ENCODE measurements around the gene ACACB.

ACACB gene

DNA sequence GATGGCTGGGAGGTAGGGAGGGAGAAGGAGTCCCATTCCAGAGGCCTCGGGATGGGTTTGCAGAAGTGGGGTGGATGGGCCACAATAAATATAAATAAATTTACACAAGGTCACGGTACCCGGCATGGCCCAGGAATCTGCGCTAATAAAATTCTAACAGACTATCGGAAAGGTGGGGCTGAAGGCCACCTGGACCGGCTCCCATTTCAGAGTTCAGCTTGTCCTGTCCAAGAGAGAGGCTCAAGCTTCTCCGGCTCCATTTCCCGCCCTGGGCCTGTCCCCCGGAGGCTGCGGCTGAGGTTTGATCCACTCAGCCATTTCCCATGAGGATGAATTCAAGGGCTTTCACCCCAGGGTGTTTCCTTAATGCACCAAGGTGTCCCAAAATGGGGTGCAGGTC, 162.5 kb downstream of the ACACB start:
- DNase-seq (ENCODE audit: low spot score): no peak

DNA sequence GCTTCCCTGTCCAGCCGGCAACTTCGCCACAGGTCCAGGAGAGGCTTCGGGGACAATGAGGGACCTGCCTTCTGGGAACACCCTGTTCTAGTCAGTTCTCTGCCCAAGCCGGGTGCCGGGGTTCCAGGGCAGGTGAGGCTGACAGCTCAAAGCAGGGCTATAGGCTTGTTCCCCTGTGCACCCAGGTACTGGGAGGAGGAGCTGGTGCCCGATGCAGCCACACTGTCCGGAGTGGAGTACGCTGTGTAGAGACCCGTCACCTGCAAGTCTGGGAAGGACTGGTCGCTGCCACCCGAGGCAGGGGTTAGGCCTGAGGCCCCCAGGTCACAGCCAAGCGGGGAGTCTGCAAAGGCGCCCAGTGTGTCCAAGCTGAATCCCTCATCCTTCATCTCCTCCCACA, 163.1 kb downstream of the ACACB start:
- no peak for DNase-seq (ENCODE audit: low spot score)

GRCh38 chr12:109281452-109281851, 165.1 kb downstream of the ACACB start:
- DNase-seq (ENCODE audit: low spot score): no peak

DNA sequence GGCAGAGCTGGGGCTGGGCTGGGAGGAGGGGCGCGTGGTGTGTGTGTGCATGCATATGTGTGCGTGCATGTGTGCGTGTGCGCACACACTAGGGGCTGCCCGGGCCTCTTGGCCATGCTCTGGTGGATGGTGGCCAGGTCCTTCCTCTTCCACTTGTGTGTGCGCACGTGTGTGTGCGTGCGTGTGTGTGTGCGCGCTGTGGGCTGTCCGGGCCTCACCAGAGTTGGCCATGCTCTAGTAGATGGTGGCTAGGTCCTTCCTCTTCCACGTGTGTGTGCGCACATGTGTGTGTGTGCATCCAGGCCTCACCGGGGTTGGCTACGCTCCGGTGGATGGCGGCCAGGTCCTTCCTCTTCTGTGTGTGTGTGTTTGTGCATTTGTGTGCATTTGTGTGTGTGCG, 168.0 kb downstream of the ACACB start:
- no peak for DNase-seq (ENCODE audit: low spot score)

- no peak for DNase-seq (ENCODE audit: low spot score)
Measured at GRCh38 chr12:109286252-109286651, 169.9 kb downstream of the ACACB start.

GRCh38 chr12:109286652-109287051, 170.3 kb downstream of the ACACB start:
- no peak for DNase-seq (ENCODE audit: low spot score)

GRCh38 chr12:109287181-109287580, 170.8 kb downstream of the ACACB start:
- DNase-seq (ENCODE audit: low spot score): no peak

- no peak for DNase-seq (ENCODE audit: low spot score)
Measured at GRCh38 chr12:109287811-109288469, 171.6 kb downstream of the ACACB start.

DNA sequence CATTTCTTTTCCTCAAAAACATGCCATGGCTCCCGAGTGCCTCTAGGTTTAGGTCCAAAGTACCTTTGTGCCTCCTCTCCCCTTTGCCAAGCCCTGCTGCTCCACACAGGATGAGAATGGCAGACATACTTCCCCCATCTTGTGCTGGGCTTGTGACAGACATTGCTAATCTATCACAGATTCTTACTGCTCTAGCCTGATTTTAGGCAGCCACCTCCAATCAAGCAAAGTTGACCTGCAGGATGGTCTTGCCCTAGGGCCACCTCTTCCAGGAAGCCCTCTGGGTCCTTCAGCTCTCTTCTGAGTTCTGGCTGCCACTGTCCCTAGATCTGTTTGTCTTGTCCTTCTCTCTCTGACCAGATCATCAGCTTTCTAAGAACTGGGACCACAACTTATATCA, 172.2 kb downstream of the ACACB start:
- DNase-seq (ENCODE audit: low spot score): no peak

DNA sequence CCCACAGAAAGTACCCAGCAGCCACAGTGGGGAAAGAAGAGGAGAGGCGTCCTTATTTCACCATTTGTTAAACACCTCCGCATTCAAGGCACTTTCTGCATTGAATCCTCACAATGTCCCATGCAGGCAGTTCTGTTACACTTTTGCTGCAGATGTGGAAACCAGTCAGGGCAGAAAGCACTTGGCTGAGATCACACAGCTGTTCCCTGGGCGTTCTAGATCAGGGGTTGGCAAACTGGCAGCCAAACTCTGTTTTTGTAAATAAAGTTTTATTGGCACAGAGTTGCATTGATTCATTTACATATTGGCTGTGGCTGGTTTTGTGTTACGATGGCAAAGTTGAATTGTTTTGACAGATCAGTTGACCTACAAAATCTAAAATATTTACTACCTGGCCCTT, 172.6 kb downstream of the ACACB start:
- DNase-seq (ENCODE audit: low spot score): no peak

- no peak for DNase-seq (ENCODE audit: low spot score)
Measured at GRCh38 chr12:109289551-109289950, 173.2 kb downstream of the ACACB start.

DNA sequence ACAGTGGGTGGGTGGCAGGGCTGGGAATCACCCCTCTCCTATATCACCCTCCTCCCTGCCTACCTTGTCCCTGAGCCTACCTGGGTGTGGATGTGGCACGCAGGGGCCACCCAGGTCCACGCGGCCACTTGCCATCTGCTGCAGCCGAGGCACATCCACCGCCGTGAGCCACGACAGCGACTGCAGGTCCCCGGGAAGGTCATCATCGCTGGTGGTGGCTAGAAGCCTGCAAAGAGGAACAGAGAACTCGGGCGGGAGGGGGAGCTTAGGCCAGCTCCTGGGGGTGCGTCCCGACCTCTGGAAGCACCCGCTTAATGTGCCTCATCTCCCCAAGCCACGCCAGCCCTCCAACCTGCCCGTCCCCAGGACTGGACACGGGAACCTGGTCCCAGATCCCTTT, 173.7 kb downstream of the ACACB start:
- no peak for DNase-seq (ENCODE audit: low spot score)

DNA sequence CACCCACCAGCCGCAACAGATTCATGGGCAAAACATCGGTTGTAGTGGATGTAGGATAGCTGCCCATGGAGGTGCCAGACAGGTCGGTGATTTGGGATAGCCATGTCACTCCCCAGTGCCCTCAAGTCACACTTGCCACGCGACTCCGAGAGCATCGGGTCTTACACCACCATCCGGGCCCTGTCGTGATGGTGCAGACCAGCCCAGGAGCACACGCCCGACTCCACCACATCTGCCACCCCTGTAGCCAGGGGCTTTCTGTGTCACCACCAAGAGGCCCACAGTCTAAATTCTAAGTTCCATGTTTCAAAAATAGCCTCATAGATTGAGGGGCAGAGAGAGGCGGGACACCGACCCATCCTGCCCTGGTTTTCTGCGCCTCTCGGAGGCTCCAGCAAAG, 174.7 kb downstream of the ACACB start:
- DNase-seq (ENCODE audit: low spot score): no peak

GRCh38 chr12:109291521-109292341, 175.3 kb downstream of the ACACB start:
- peak; percentile 77 for DNase-seq (ENCODE audit: low spot score)

GRCh38 chr12:109292342-109292711, 175.9 kb downstream of the ACACB start:
- no peak for DNase-seq (ENCODE audit: low spot score)

- no peak for DNase-seq (ENCODE audit: low spot score)
Measured at GRCh38 chr12:109293106-109293505, 176.7 kb downstream of the ACACB start.

- DNase-seq (ENCODE audit: low spot score): no peak
Measured at GRCh38 chr12:109294286-109294796, 178.0 kb downstream of the ACACB start.

GRCh38 chr12:109295764-109296425, 179.5 kb downstream of the ACACB start:
- no peak for DNase-seq (ENCODE audit: low spot score)

DNA sequence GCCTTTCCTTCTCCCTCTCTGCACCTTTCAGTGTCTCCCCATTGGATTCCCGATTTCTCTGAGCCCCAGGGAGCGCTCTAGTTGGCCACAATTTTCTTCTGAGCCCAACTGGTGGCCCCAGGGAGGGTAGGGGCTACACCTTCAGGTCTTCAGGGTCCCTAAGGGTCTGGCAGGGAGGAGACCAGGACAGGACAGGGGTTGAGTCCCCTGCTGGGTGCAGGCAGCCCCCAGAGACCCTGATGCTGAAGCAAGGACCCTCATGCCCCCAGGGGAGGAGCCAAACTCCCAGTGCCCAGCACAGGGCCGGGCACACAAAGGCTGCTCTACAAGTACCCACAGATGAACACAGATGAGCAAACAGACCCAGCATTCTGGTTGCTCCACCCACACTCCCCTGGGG, 180.0 kb downstream of the ACACB start:
- DNase-seq (ENCODE audit: low spot score): no peak

DNA sequence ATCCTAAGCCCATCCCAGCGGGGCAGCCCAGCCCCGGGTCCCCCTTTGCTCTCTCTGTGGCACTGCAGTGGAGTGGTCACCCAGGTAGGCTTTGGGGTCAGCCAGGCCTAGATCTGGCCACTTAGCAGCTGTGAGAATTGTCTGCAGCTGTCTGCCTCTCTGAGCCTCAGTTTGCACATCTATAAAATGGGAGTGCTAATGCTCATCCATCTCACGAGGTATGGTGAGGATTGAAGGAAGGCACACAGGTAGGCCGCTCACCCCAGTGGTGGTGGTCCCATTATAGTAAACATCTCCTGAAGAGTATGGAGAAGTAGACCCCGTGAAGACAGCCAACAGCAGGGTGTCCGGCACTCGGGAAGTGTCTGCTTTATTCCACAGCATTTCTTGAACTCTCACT, 183.5 kb downstream of the ACACB start:
- DNase-seq (ENCODE audit: low spot score): no peak

- DNase-seq (ENCODE audit: low spot score): no peak
Measured at GRCh38 chr12:109301643-109302168, 185.3 kb downstream of the ACACB start.

DNA sequence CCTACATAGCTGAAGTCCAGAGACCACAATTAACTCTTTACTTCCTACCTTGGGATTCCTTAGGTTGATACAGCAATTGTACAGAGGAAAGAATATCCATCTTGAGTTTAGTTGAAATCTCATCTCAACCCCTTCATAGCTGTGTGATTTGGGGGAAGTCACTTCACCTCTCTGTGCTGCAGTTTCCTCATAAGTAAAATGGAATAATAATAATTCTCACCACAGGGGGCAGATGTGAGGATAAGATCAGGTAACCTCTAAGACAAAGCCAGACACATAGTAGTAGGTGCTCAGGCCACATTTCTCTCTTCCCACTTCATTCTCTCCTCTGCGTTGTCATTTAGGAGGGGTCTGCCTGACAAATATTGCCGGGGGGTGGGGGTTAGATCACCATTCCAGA, 186.0 kb downstream of the ACACB start:
- no peak for DNase-seq (ENCODE audit: low spot score)

GRCh38 chr12:109302770-109303169, 186.4 kb downstream of the ACACB start:
- DNase-seq (ENCODE audit: low spot score): no peak

Data from globus pallidus (tissue), 1 donor.